D341Med (cell line): ENCODE data around the gene RABL2B.
"Not testable (repeated sequence)": the region's sequence is repeated elsewhere in the genome, so short reads cannot be mapped to it uniquely, and the experiment has no call there.

Experiments used
- DNase-seq: peaks from one replicate; pipeline ENCODE4 v3.0.0; 2012; ENCODE audit warnings: low spot score

Gene RABL2B

DNA sequence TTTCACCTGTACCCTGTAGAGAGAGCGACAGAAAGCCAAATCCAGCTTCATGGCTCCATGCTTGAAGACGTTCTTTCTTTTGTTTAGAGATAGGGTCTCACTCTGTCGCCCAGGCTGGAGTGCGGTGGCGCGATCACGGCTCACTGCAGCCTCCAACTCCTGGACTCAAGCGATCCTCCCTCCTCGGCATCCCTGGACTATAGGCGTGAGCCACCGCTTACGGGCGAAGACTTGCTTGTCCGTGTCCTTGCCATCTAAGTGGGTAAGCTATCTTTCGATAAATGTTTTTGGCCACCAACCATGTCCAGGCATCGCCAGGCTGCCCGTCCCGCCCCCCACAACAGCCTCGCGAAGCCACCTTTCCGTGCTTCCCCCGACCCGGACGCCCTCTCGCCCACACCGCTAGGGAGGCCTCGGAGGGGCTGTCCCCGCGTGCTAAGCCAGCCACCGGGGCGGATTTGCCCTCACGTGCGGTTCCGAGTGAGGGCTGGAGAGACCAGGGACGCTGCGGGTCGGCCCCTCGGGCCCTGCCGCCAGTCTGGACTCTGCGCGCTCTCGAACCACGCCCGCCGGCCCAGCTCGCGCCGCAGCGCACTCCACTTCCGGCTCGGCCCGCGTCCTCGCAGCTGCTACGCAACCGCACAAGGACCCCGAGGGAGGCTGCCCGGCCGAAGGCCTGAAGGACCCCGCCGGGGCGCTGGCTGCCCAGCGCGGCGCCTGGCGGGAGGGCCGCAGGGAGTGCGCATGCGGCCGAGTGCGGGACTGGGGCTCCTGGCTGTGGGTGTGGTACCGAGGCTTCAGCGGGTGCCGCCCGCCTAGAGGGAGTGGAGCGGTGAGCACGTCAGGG lies at the start of gene RABL2B:
TSS of gene RABL2B (minus strand) at position 604 of the 847 bp plus-strand sequence. CDS start 1,342 bp downstream, outside the sequence.
- peak; percentile 94 for DNase-seq

DNA sequence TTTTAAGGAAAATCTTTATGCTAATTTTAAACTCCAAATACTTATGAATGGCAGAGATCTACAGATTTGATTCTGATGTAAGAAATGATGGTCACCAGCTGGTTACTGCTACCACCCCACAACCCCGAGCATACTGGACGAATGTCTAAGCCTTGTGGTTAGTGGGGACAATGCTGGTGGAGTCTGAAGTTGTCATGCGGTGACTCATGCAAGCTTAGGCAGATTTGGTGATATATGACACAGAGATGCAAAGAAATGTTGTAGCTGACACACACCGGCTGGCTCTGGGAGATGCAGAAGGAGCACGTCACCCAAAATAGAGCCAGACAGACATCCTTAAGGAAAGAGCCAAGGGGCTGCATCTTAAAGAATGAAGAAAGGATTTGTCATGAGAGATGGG lies 3.5 kb upstream of the RABL2B start:
- DNase-seq = not testable (repeated sequence)

DNA sequence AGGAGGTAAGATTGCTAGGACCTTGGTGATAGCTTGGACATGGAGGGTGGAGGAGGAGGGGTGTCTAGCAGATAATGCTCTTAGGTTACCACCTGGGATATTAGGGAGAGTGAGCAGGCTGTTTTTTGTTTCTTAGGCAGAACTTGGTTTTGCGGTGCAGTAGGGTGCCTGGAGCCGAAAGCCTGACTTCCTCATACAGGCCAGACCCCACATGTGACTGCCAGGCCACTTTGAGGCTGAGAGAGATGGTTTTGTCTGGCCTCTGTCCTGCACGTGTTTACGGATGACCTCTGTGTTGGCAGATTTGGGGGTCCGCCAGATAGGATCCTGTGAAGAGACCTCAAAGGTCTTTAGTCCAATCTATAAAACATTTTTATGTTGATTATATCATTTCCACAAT lies 1.9 kb upstream of the RABL2B start:
- not testable (repeated sequence) for DNase-seq

DNA sequence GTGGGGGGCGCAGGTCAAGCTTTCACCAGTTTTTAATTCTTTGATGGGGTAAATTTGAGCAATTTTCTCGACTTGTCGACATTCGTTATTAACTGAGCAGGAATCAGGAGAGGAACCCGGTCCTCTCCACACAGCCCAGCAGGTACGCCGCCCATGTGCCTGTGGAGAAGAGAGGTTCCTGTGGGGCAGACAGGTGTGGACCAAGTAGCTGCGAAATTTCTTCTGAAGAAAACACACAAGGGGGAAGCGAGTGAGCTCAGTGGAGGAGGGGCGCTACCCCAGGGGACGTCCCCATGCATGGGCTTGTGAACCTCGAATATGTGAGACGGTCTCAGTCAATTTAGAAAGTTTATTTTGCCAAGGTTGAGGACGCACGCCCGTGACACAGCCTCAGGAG lies 442 bp upstream of the RABL2B start:
- not testable (repeated sequence) for DNase-seq

DNA sequence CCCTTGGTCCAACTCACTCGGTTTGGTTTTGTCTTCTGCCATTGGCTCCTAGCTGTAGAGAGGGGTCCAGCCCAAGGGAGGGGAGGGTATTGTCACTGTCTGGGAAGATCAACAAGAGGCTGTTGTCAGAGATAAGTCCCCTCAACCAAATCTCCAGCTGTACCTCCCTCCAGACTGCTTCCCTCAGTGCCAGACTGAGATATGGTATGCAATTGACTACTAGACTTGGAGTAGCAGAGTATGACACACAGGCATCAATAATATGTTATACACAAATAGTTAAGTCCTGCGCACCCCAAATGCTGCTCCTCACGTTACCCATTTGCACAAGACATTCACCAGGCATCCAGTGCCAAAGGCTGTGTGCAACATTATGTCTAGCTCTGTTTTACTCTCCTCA lies 1.2 kb downstream of the RABL2B start:
- DNase-seq = not testable (repeated sequence)

DNA sequence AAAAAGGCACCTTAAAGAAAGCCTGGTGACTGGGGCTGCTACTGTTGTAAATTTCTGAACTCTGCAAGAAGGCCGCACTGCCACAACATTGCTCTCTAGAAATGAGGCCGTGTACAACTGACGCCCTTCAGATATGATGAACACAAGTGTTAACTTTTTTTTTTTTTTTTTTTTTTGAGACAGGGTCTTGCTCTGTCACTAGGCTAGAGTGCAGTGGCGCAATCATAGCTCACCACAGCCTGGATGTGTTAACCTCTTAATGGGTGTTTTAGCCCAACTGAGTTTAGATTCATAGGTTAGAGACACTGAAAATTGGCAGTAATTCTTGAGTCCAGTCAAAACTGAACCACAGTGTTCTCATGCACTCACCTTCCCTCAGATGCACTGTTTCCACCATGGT lies 3.2 kb downstream of the RABL2B start:
- not testable (repeated sequence) for DNase-seq

DNA sequence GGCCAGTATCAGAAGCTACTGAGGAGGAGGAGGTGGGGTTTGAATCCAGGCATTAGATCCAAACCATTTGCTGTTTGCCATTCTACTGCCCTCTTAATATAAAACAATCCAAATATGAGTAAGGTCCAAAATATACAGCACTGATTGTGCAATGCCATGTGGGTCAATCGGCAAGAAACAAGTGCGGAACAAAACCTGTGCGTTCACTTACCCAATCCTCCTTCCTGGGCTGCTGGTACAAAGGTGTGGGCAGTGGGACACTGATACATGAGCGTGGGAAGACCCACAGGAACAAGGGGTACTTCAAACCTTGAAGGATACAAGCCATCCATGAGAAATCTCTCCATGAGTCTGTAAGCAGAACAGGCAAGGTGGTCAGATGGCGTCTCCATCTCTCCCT lies 5.8 kb downstream of the RABL2B start:
- not testable (repeated sequence) for DNase-seq

DNA sequence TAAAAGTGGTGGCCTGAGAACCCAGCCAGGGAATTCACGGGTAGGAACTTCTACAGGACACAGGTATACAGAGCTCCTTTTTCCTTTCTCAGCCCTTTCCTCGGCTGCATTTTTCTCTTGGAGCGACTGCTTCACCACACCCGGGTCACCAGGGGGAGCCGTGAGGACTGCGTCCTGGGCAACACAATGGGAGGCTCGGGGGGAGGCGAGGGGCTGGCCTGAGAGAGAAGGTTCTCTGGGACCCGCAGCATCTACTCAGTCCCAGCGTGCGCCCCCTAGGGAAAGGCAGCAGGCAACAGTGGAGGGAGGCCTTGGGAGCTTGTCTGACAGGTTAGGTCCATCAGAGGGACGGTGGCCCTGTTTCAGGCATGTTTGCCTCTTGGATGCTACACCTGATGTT lies 8.3 kb downstream of the RABL2B start:
- DNase-seq = peak; percentile 83

DNA sequence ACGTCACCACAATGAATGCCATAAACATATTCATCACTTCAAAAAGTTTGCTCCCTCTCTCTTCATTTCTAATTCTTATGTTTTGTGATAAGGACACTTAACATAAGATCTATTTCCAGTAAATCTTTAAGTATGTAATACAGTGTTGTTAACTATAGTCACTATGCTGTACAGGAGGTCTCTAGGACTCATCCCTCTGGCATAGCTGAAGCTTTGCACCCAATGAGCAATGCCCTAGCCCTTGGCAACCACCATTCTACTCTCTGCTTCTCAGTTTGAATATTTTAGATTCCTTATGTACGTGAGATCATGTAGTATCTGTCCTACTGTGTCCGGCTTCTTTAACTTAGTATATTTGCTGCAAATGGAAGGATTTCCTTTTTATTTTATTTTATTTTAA lies 19.1 kb downstream of the RABL2B start:
- DNase-seq = not testable (repeated sequence)

DNA sequence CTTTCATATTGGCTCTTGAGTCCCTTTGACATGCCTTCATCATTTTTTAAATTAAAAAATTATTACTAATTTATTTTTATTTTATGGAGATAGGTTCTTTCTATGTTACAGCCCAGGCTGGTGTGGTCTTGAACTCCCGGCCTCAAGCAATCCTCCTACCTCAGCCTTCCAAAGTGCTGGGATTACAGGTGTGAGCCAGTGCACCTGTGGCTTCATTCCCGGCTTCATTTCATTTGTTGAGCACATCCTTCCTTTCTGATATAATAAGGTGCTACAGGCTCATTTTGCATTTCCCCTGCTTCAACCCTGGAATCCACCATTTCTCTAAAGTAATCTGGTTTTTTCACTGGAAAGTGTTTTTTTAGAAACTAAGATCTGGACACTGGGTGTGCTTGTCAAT lies 21.6 kb downstream of the RABL2B start:
- DNase-seq = not testable (repeated sequence)

DNA sequence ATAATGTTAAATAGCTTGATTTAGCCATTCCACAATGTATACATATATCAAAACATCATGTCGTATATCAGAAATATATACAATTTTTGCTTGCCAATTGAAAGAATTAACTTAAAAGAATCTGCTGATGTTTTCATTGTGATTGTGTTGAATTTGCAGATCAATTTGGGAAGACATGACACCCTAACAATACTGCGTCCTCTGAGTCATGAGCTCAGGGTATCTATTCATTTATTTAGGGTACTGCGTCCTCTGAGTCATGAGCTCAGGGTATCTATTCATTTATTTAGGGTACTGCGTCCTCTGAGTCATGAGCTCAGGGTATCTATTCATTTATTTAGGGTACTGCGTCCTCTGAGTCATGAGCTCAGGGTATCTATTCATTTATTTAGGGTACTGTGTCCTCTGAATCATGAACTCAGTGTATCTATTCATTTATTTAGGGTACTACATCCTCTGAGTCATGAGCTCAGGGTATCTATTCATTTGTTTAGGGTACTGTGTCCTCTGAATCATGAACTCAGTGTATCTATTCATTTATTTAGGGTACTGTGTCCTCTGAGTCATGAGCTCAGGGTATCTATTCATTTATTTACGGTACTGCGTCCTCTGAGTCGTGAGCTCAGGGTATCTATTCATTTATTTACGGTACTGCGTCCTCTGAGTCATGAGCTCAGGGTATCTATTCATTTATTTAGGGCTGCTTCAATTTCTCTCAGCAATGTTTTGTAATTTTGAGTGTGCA lies 23.7 kb downstream of the RABL2B start:
- not testable (repeated sequence) for DNase-seq

DNA sequence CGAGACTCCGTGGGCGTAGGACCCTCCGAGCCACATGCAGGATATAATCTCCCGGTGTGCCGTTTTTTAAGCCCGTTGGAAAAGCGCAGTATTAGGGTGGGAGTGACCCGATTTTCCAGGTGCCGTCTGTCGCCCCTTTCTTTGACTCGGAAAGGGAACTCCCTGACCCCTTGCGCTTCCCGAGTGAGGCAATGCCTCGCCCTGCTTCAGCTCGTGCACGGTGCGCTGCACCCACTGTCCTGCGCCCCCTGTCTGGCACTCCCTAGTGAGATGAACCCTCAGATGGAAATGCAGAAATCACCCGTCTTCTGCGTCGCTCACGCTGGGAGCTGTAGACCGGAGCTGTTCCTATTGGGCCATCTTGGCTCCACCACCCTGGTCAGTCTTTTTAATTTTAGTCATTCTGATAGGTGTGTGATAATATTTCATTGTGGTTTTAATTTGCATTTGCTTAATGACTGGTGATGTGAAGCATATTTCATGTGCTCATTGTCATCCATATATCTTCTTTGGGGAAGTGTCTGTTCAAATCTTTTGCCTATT lies 26.4 kb downstream of the RABL2B start:
- DNase-seq = not testable (repeated sequence)

DNA sequence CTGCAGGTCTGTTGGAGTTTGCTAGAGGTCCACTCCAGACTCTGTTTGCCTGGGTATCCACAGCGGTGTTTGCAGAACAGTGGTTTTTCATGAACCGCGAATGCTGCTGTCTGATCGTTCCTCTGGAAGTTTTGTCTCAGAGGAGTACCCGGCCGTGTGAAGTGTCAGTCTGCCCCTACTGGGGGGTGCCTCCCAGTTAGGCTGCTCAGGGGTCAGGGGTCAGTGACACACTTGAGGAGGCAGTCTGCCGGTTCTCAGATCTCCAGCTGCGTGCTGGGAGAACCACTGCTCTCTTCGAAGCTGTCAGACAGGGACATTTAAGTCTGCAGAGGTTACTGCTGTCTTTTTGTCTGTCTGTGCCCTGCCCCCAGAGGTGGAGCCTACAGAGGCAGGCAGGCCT lies 27.0 kb downstream of the RABL2B start:
- not testable (repeated sequence) for DNase-seq

DNA sequence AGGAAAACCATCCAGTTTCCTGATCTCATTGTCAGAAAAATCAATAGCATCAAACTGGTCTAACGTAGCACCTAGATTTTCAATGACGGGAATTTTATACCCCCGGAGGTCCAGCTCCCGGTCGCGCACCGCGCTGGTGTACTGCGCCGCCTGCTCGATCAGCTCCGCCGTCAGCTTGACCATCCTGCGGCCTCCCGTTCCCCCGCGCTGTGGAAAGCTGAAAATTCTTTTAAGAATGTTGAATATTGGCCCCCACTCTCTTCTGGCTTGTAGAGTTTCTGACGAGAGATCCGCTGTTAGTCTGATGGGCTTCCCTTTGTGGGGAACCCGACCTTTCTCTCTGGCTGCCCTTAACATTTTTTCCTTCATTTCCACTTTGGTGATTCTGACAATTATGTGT lies 28.2 kb downstream of the RABL2B start:
- DNase-seq = not testable (repeated sequence)

DNA sequence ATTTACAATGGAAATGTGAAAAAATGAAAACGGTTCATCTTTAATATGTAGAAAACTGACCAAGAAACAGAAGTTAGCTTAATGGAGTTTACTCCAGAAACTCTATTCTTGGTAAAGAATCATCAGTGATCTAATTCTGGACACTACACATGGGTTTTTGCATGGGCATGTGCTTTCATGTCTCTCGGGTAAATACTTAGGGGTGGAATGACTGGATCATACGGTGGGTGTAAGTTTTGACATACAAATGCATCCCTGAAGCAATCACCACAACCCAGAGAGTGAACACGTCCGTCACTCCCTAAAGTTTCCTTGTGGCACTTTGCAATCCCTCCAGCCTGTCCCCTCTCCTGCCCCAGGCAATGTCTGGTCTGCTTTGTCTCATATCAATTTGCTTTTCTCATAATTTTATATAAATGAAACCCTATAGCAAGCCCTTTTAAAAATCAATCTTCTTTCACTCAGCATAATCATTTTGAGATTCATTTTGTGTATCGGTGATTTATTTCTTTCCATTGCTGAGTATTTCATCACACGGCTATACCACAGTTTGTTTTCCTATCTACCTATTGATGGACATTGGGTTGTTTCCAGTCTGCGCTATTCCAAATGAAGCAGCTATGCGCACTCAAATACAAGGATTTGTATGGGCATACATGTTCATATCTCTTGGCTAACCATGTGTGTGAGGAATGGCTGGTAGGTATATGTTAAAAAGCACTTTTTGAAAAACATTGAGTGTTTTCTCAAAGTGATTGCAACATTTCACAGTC lies 33.9 kb downstream of the RABL2B start:
- not testable (repeated sequence) for DNase-seq

DNA sequence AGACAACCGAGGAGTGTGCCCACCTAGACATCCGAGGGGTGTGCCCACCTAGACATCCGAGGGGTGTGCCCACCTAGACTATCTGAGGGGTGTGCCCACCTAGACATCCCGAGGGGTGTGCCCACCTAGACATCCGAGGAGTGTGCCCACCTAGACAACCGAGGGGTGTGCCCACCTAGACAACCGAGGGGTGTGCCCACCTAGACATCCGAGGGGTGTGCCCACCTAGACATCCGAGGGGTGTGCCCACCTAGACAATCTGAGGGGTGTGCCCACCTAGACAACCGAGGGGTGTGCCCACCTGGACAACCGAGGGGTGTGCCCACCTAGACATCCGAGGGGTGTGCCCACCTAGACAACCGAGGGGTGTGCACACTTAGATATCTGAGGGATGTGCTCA lies 34.8 kb downstream of the RABL2B start:
- DNase-seq = not testable (repeated sequence)

DNA sequence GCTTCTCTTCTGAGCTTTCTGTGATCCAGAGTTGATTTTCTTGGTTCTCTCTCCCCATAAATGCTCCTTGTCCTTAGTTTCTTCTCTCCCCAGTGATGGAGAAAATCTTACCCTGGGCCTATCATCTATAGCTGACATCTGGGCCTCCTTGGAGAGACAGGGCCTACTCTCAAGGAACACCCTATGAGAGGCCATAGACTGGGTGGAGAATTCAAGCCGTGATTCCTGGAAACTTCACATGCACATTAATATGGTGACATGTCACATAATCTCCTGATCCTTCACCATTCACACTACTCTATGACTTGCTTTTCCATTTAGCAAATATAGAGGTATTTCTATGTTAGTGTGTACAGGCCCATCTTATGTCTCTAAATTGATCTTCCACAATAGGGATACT lies 35.9 kb downstream of the RABL2B start:
- not testable (repeated sequence) for DNase-seq

DNA sequence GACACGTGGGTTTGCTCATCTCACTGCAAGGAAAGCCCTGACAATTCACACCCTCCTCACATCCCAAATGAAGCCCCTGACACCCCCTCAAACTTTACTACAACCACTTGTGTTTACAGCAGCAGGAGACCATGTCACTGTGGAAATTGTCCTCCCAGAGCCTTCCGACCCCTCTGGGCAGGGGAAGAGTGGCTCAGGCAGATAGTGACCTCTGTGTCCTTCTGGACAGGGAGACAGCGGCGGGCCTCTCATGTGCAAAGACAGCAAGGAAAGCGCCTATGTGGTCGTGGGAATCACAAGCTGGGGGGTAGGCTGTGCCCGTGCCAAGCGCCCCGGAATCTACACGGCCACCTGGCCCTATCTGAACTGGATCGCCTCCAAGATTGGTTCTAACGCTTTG lies 39.0 kb downstream of the RABL2B start:
- DNase-seq = not testable (repeated sequence)

DNA sequence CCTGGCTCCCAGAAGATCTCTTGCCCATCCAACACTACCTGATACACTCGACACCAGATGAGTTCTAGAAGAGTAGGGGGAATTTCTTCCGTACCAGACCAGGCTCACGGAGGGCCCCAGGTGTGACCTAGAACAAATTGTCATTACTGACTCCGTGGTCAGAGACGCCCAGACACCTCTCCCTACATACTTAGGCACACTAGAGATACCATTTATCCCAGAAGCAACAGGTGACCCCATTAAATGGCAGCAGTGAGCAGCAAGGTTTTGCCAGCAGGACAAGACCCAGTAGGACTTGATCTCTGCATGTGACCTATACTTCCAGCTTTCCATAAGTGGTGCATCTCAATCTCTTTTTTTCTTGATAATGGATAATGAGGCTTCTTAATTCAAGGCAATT lies 42.7 kb downstream of the RABL2B start:
- DNase-seq = not testable (repeated sequence)

DNA sequence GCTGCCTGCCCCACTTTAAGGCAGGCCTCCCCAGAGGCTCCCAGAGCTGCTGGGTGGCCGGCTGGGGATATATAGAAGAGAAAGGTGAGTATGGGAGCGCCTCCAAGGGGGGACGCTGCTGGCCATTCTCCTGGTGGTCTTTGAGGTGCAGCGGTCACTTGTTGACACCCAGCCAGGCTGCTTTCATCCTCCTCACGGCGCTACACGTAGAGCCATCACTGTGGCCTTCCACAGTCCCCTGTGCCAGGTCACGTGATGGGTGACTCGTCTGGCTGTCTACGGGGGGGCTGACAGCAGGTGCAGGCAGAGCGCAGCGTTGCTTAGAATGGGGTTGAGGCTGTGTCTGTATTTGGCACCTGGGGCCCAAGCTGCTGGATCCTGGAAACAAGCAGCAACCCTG lies 43.5 kb downstream of the RABL2B start:
- no peak for DNase-seq

DNA sequence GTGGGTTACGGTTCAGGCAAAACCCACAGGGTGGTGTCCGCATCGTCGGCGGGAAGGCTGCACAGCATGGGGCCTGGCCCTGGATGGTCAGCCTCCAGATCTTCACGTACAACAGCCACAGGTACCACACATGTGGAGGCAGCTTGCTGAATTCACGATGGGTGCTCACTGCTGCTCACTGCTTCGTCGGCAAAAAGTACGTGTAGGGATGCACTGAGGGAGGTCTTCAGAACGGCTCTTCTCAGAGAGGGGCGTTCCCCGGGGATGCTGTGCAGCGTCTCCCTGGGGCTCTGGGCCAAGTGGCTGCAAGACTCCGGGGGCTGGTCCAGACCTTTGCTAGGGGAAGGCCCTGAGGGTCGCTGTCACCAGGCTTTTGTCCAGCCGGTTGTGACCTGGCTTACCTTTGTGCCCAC lies 44.2 kb downstream of the RABL2B start:
- DNase-seq = no peak

DNA sequence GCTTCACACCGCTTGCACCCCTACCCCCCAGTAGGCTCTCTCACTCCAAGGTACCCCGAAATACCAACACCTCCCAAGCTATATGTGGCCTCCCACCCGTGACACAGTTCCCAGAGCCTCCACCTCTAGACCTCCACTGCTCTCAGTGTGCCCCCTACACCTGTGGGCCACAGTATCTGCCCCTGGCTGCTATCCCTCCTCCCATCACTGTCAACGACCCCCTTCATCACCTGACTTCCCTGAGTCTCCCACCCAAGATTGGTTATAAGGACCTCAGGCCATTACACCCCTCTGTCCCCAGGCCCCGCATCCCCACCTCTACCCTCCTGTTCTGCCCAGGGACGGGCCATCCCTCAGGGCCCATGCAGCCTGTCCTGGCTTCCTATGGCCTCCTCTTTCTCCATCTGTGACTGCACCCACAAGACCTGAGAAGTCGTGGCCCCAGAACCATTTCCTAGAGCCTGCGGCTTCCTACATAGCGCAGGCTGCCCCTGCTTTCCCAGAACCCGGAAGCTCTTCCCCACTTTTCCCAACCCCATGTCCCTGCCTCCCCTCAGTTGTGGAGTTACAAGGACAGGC lies 44.7 kb downstream of the RABL2B start:
- no peak for DNase-seq
